SU-DHL-6 (cell line): ENCODE measurements around the gene PCDHGB3.

ENCODE experiments used
- EZH2phosphoT487 ChIP-seq: fragments of 200-600 bp; sonication (generic), shearing (Covaris generic); conservative IDR thresholded peaks from 2 replicates; pipeline ENCODE4 v1.6.1; 2018; ENCODE audit warnings: mild to moderate bottlenecking, antibody characterized with exemption, low read length, moderate library complexity, mixed read lengths
- TF ChIP-seq, protein P1 (sequence below): fragments of 200-600 bp; sonication (generic); IDR thresholded peaks from one replicate; pipeline ENCODE4 v1.5.1; 2017; ENCODE audit warnings: antibody characterized with exemption, mild to moderate bottlenecking, low read length, moderate library complexity; ENCODE audit not compliant: insufficient read depth, poor library complexity, severe bottlenecking

DNA sequence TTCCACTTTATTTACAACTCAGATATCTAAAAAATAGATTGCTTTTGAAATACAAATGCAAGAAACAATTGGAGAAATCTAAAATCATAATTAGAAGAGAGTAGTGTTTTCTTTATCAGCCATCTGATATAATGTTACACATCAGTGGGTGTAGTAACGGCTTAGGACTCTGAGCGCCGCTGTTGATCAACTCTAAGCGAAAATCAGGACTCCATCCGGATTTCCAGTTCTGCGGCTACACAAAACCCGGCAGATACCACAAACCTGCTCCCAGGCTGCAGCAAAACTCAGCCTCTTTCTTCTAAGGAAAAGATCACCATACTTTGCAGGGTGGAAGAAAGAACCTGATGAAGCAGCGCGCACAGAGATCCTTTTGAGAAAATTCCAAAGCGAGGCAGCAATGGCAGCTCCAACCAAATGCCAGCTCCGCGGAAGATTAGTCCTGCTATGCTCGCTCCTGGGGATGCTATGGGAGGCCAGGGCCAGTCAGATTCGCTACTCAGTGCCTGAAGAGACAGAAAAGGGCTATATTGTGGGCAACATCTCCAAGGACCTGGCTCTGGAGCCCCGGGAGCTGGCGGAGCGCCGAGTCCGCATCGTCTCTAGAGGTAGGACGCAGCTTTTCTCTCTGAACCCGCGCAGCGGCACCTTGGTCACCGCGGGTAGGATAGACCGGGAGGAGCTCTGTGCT, 32.7 kb downstream of the PCDHGB3 start, which contains the start of gene PCDHGA9:
- TF ChIP-seq, protein P1, sequence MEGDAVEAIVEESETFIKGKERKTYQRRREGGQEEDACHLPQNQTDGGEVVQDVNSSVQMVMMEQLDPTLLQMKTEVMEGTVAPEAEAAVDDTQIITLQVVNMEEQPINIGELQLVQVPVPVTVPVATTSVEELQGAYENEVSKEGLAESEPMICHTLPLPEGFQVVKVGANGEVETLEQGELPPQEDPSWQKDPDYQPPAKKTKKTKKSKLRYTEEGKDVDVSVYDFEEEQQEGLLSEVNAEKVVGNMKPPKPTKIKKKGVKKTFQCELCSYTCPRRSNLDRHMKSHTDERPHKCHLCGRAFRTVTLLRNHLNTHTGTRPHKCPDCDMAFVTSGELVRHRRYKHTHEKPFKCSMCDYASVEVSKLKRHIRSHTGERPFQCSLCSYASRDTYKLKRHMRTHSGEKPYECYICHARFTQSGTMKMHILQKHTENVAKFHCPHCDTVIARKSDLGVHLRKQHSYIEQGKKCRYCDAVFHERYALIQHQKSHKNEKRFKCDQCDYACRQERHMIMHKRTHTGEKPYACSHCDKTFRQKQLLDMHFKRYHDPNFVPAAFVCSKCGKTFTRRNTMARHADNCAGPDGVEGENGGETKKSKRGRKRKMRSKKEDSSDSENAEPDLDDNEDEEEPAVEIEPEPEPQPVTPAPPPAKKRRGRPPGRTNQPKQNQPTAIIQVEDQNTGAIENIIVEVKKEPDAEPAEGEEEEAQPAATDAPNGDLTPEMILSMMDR = no peak
- TF ChIP-seq EZH2phosphoT487 = no peak
